HG03108 (cell line): ENCODE data around the gene IFI6.
A peak's percentile ranks its signal among the peaks of the same experiment; 100 is the strongest.
"Not testable (repeated sequence)": the region's sequence is repeated elsewhere in the genome, so short reads cannot be mapped to it uniquely, and the experiment has no call there.

ENCODE experiments used
- ATAC-seq: cut with Tn5 transposase; IDR thresholded peaks from one replicate; pipeline ENCODE4 v1.9.1; 2021; ENCODE audit warnings: moderate library complexity; ENCODE audit not compliant: unreplicated experiment

The IFI6 gene

GRCh38 chr1:27671964-27672749 is at the start of gene IFI6:
IFI6 (minus strand) TSS chr1:27672192; CDS start chr1:27669314, 2,878 bp downstream.
- peak; percentile 80 for ATAC-seq

- ATAC-seq = no peak
These were observed 47.6 kb upstream of the IFI6 start for GRCh38 chr1:27719286-27720251.

GRCh38 chr1:27716262-27716895 is 44.4 kb upstream of the IFI6 start:
- ATAC-seq = no peak

GRCh38 chr1:27713869-27714513 is 42.0 kb upstream of the IFI6 start:
- ATAC-seq = no peak

- ATAC-seq = no peak
These were observed 41.2 kb upstream of the IFI6 start for GRCh38 chr1:27713139-27713725.

GRCh38 chr1:27710574-27710973 is 38.6 kb upstream of the IFI6 start:
- ATAC-seq = no peak

GRCh38 chr1:27705545-27705944 is 33.6 kb upstream of the IFI6 start:
- ATAC-seq = no peak

- ATAC-seq = no peak
These were observed 33.0 kb upstream of the IFI6 start for GRCh38 chr1:27704958-27705357.

- ATAC-seq = not testable (repeated sequence)
These were observed 24.8 kb upstream of the IFI6 start for GRCh38 chr1:27696835-27697234.

GRCh38 chr1:27690183-27690582 is 18.2 kb upstream of the IFI6 start:
- ATAC-seq = no peak

GRCh38 chr1:27689423-27690173 is 17.6 kb upstream of the IFI6 start:
- ATAC-seq = peak; percentile 52

- ATAC-seq = no peak
These were observed 15.9 kb upstream of the IFI6 start for GRCh38 chr1:27687906-27688305.

- no peak for ATAC-seq
These were observed 14.4 kb upstream of the IFI6 start for GRCh38 chr1:27686223-27686990.

GRCh38 chr1:27684176-27684575 is 12.2 kb upstream of the IFI6 start:
- no peak for ATAC-seq

GRCh38 chr1:27682351-27682944 is 10.5 kb upstream of the IFI6 start:
- no peak for ATAC-seq

- ATAC-seq = not testable (repeated sequence)
These were observed 9.6 kb upstream of the IFI6 start for GRCh38 chr1:27681580-27681979.

GRCh38 chr1:27680225-27680791 is 8.3 kb upstream of the IFI6 start:
- not testable (repeated sequence) for ATAC-seq

- no peak for ATAC-seq
These were observed 6.8 kb upstream of the IFI6 start for GRCh38 chr1:27678747-27679146.
